ENCODE measurements around the gene NKX3-2.

NKX3-2 gene

DNA sequence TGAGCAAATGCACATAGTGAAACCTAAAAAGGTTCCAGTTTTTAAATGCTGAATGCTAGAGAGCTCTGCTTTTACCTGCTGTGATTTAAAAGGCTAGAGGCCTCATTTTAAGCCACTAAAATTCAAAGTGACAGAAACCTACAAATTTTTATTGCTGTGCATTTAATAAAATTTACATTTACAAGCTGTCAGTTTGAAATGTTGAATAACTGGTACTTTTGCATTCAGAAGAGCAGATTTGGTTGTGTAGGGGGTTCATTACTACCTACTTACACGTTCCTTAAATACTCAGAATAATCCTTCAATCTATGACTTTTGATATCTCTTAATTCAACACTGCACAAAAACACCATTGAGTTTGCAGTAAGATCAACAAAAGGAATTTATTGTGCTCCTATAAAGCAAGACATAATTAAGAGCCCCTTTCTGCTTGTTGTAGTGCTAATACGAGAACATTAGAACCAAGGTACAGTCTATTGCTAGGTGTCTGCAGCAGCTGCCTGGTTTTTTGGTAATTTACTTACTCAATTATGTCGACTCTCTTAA lies 27.9 kb downstream of the NKX3-2 start:
- no peak overlapping the region for H3K4me3 ChIP-seq (ENCODE audit: low read depth, low read length)
- TF ChIP-seq, protein P1, sequence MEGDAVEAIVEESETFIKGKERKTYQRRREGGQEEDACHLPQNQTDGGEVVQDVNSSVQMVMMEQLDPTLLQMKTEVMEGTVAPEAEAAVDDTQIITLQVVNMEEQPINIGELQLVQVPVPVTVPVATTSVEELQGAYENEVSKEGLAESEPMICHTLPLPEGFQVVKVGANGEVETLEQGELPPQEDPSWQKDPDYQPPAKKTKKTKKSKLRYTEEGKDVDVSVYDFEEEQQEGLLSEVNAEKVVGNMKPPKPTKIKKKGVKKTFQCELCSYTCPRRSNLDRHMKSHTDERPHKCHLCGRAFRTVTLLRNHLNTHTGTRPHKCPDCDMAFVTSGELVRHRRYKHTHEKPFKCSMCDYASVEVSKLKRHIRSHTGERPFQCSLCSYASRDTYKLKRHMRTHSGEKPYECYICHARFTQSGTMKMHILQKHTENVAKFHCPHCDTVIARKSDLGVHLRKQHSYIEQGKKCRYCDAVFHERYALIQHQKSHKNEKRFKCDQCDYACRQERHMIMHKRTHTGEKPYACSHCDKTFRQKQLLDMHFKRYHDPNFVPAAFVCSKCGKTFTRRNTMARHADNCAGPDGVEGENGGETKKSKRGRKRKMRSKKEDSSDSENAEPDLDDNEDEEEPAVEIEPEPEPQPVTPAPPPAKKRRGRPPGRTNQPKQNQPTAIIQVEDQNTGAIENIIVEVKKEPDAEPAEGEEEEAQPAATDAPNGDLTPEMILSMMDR (IDR thresholded peaks at IDR 0.05; ENCODE audit: borderline replicate concordance, insufficient read depth, low read depth, low read length), result no peak

DNA sequence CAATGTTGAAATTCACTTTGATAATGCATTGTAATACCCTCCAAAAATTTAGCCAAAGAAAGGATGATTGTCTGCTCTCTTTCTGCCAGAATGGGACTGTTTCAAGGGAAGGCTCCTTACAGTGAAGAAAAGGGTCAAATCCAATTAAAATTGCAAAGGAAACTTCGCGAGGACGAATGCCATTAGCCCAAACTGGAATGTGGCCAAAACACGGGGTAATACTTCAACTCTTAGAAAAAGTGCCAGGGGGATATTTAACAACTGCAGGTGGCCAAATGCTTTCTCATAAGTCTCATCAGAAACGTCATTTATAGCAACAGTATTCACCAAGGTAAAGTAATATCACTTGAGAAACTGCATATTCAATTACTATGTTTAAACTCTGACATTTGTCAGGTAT lies 29.0 kb downstream of the NKX3-2 start:
- H3K4me3 ChIP-seq (ENCODE audit: low read depth, low read length), result no peak overlapping the region
- TF ChIP-seq, protein P1 (IDR thresholded peaks at IDR 0.05; ENCODE audit: borderline replicate concordance, insufficient read depth, low read depth, low read length), result no peak

DNA sequence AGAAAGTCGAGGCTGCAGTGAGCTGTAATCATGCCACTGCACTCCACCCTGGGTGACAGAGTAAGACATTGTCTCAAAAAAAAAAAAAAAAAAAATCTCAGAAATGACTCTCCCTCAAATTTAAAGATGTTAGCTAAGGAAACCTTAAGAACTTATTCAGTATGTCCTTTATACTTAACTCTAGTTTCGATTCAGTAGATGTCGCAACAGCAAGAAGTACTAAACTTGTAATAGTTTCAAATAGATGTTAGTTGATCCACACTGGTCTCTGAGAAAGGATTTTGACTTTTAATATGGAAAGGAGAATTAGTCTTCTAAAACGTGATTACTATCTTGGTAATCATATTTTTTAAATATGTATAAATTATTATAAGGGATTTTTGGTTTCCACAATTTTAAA lies 29.6 kb downstream of the NKX3-2 start:
- TF ChIP-seq, protein P1 (IDR thresholded peaks at IDR 0.05; ENCODE audit: borderline replicate concordance, insufficient read depth, low read depth, low read length), result no peak
- H3K4me3 ChIP-seq (ENCODE audit: low read depth, low read length), result no peak overlapping the region

DNA sequence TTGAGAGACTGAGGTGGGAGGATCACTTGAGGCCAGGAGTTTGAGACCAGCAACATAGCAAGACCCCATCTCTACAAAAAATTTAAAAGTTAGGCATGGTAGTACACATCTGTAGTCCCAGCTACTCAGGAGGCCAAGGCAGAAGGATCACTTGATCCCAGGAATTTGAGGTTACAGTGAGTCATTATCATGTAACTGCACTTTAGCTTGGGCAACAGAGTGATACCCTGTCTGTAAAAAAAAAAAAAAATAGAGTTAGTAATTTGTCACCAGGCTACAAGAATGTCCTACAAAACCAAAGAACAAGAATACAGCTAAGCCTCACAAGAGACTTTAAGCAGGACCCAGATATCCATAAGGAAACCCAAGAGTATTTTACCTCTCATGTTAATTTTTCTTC lies 33.2 kb downstream of the NKX3-2 start:
- no peak overlapping the region for H3K4me3 ChIP-seq (ENCODE audit: low read depth, low read length)
- TF ChIP-seq, protein P1 (IDR thresholded peaks at IDR 0.05; ENCODE audit: borderline replicate concordance, insufficient read depth, low read depth, low read length), result no peak

DNA sequence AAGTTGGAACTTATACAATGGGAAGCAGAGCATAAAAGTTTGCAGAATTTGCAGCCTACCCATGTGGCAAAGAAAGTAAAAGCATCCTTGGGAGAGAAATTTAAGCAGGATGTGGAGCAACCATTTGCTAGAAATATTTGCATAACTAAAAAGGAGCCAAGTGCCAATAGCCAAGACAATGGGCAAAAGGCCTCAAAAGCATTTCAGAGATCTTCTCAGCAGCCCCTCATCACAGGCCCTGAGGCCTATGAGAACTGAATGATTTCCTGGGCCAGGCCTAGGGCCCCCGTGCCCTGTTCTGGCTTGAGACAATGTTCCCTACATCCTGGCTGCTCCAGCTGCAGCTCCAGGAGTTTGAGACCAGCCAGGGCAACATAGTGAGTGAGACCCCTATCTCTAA lies 34.9 kb downstream of the NKX3-2 start:
- H3K4me3 ChIP-seq (ENCODE audit: low read depth, low read length), result no peak overlapping the region
- TF ChIP-seq, protein P1 (IDR thresholded peaks at IDR 0.05; ENCODE audit: borderline replicate concordance, insufficient read depth, low read depth, low read length), result no peak

DNA sequence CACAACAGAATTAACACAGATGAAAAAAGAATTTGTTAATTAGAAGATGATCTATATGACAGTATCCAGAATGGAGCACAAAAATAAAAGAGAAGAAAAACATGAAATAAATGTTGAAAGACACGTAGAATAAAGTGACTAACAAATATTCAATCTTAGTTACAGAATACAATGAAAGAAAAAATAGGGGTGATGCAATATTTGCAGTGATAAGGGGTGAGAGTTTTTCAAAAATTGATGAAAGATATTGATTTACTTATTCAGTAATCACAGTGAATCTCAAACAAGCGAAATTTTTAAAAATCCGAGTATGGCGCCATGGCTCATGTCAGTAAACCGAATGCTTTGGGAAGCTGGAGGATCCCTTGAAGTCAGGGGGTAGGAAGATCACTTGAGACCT lies 39.9 kb downstream of the NKX3-2 start:
- TF ChIP-seq, protein P1 (IDR thresholded peaks at IDR 0.05; ENCODE audit: borderline replicate concordance, insufficient read depth, low read depth, low read length), result no peak

DNA sequence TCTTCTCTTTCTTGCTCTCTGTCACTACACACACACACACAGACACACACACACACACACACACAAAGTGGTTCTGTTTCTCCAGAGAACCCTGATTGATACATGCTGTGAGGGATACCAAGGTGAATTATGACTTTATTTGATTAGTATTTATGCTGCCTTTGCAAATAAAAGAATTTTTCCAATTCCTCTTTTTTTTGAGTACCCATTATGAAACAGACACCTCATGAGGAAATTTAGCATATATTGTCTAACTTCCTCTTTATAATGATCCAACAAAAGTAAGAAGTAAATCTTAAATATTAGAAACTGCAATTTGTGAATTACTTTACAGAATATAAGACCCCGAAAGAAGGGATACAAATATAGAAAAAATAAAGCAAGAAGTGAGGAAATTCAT lies 45.8 kb downstream of the NKX3-2 start:
- TF ChIP-seq, protein P1 (IDR thresholded peaks at IDR 0.05; ENCODE audit: borderline replicate concordance, insufficient read depth, low read depth, low read length), result no peak
- no peak overlapping the region for H3K4me3 ChIP-seq (ENCODE audit: low read depth, low read length)

More for the DNA sequence above, 39.9 kb downstream of the NKX3-2 start:
- H3K4me3 ChIP-seq (ENCODE audit: low read depth, low read length), result no peak overlapping the region

Data from GM12875 (cell line).